Erythroblast (primary cell): ENCODE data around the gene GNAQ.

ENCODE experiments used
- GATA1 ChIP-seq: IDR thresholded peaks from 2 replicates; pipeline ENCODE4 v1.6.1; 2011; ENCODE audit warnings: low read depth, mild to moderate bottlenecking, control low read depth, low read length, moderate library complexity
- POLR2A ChIP-seq: IDR thresholded peaks from 2 replicates; pipeline ENCODE4 v1.6.1; 2011; ENCODE audit warnings: mild to moderate bottlenecking, low read length

GRCh38 chr9:77985996-77986395, 45.6 kb downstream of the GNAQ start:
- TF ChIP-seq POLR2A (no peak), GATA1 (no peak)
